Stimulated activated CD4-positive, alpha-beta T cell treated with anti-CD3 and anti-CD28 coated beads, TNF-alpha, amount 100 ng/mL, for 1 hour (primary cell): ENCODE measurements around the gene NBAS.
"Not testable (repeated sequence)": the region's sequence is repeated elsewhere in the genome, so short reads cannot be mapped to it uniquely, and the experiment has no call there.

ENCODE experiments used
- DNase-seq, 3 donors: peaks; one replicate each; pipeline ENCODE4 v3.0.0-alpha.2; 2020; ENCODE audit warnings: low read depth in 3 of 3, low spot score in 1 of 3

Gene NBAS

GRCh38 chr2:15561574-15562344 is 625 bp upstream of the NBAS start:
- DNase-seq = no peak

GRCh38 chr2:15560140-15560987 is 770 bp downstream of the NBAS start:
- DNase-seq = no peak

- no peak for DNase-seq
These were observed 1.6 kb downstream of the NBAS start for GRCh38 chr2:15559379-15560139.

- no peak for DNase-seq
These were observed 3.2 kb downstream of the NBAS start for GRCh38 chr2:15557887-15558311.

- DNase-seq = no peak
These were observed 4.7 kb downstream of the NBAS start for GRCh38 chr2:15556311-15556930.

GRCh38 chr2:15555760-15556193 is 5.4 kb downstream of the NBAS start:
- no peak for DNase-seq

GRCh38 chr2:15554525-15555218 is 6.5 kb downstream of the NBAS start:
- no peak for DNase-seq

- DNase-seq = no peak
These were observed 7.2 kb downstream of the NBAS start for GRCh38 chr2:15553951-15554350.

- DNase-seq = no peak
These were observed 7.6 kb downstream of the NBAS start for GRCh38 chr2:15553519-15553918.

- no peak for DNase-seq
These were observed 12.2 kb downstream of the NBAS start for GRCh38 chr2:15548974-15549373.

GRCh38 chr2:15547115-15547876 is 13.8 kb downstream of the NBAS start:
- no peak for DNase-seq

GRCh38 chr2:15546297-15547098 is 14.6 kb downstream of the NBAS start:
- no peak for DNase-seq

GRCh38 chr2:15544227-15544626 is 16.9 kb downstream of the NBAS start:
- no peak for DNase-seq

- DNase-seq = no peak
These were observed 17.6 kb downstream of the NBAS start for GRCh38 chr2:15543541-15543940.

- DNase-seq = no peak
These were observed 18.1 kb downstream of the NBAS start for GRCh38 chr2:15543053-15543452.

GRCh38 chr2:15542269-15542668 is 18.9 kb downstream of the NBAS start:
- not testable (repeated sequence) for DNase-seq

- not testable (repeated sequence) for DNase-seq
These were observed 20.6 kb downstream of the NBAS start for GRCh38 chr2:15540523-15540922.

- DNase-seq = no peak
These were observed 21.1 kb downstream of the NBAS start for GRCh38 chr2:15539999-15540398.

GRCh38 chr2:15538792-15539191 is 22.3 kb downstream of the NBAS start:
- DNase-seq = no peak
